Mononuclear cell (primary cell): ENCODE measurements around the gene CDH8. TPM values are rescaled to one million over a fixed set of nuclear protein-coding genes. Genes with fewer than 3 reads are reported as not detected.

Experiments used
- H3K27me3 ChIP-seq: 2 replicates; pipeline ENCODE4 v1.6.0; 2011; ENCODE audit warnings: low read length, control low read depth; ENCODE audit not compliant: insufficient read depth
- H3K4me1 ChIP-seq: 2 replicates; pipeline ENCODE4 v1.5.1; 2011; ENCODE audit warnings: mild to moderate bottlenecking, low read length, control low read depth; ENCODE audit not compliant: insufficient read depth
- H3K4me3 ChIP-seq: 2 replicates; pipeline ENCODE4 v1.5.1; 2011; ENCODE audit warnings: mild to moderate bottlenecking, low read length, moderate library complexity
- H3K9me3 ChIP-seq: 2 replicates; pipeline ENCODE4 v1.5.1; 2011; ENCODE audit warnings: low read depth, mild to moderate bottlenecking, control low read depth, low read length
- total RNA-seq: library from RNA; depleted of rRNA; stranded (reverse); fragments of >200 nt; gene quantifications from one replicate; pipeline ENCODE4 v1.2.3, GENCODE V29; 2012

Gene CDH8
- total RNA-seq, 1 donor: not detected

GRCh38 chr16:61998460-61998859 is 37.8 kb downstream of the CDH8 start:
- no peaks in the 10 kb centered on the region for H3K9me3 ChIP-seq
- H3K4me1 ChIP-seq: no peaks in the 10 kb centered on the region
- no peaks in the 10 kb centered on the region for H3K27me3 ChIP-seq
- H3K4me3 ChIP-seq: no peak overlapping the region

GRCh38 chr16:61993108-61993507 is 43.1 kb downstream of the CDH8 start:
- Histone ChIP-seq H3K9me3 (no peaks in the 10 kb centered on the region), H3K4me3 (no peak overlapping the region), H3K27me3 (no peaks in the 10 kb centered on the region), H3K4me1 (no peaks in the 10 kb centered on the region)

- no peak overlapping the region for H3K4me3 ChIP-seq
Observed at GRCh38 chr16:61987474-61988012, 48.7 kb downstream of the CDH8 start.

GRCh38 chr16:61969077-61969382 is 67.2 kb downstream of the CDH8 start:
- Histone ChIP-seq H3K27me3 (no peaks in the 10 kb centered on the region), H3K9me3 (no peaks in the 10 kb centered on the region), H3K4me3 (no peak overlapping the region), H3K4me1 (no peaks in the 10 kb centered on the region)

More at GRCh38 chr16:61987474-61988012, 48.7 kb downstream of the CDH8 start:
- H3K9me3 ChIP-seq: no peaks in the 10 kb centered on the region
- no peaks in the 10 kb centered on the region for H3K4me1 ChIP-seq
- no peaks in the 10 kb centered on the region for H3K27me3 ChIP-seq

- Histone ChIP-seq H3K9me3 (no peaks in the 10 kb centered on the region), H3K27me3 (no peaks in the 10 kb centered on the region), H3K4me3 (no peak overlapping the region), H3K4me1 (no peaks in the 10 kb centered on the region)
Observed at GRCh38 chr16:61968242-61969076, 67.8 kb downstream of the CDH8 start.

GRCh38 chr16:61957075-61957855 is 79.0 kb downstream of the CDH8 start:
- Histone ChIP-seq H3K4me3 (no peak overlapping the region), H3K4me1 (no peaks in the 10 kb centered on the region), H3K9me3 (no peaks in the 10 kb centered on the region), H3K27me3 (no peaks in the 10 kb centered on the region)

- no peak overlapping the region for H3K4me3 ChIP-seq
- no peaks in the 10 kb centered on the region for H3K4me1 ChIP-seq
- H3K27me3 ChIP-seq: no peaks in the 10 kb centered on the region
- no peaks in the 10 kb centered on the region for H3K9me3 ChIP-seq
Observed at GRCh38 chr16:61952841-61953240, 83.4 kb downstream of the CDH8 start.

GRCh38 chr16:61948414-61948813 is 87.8 kb downstream of the CDH8 start:
- no peaks in the 10 kb centered on the region for H3K9me3 ChIP-seq
- H3K4me3 ChIP-seq: no peak overlapping the region
- H3K27me3 ChIP-seq: no peaks in the 10 kb centered on the region
- H3K4me1 ChIP-seq: no peaks in the 10 kb centered on the region

- no peaks in the 10 kb centered on the region for H3K27me3 ChIP-seq
- H3K4me1 ChIP-seq: no peaks in the 10 kb centered on the region
- no peaks in the 10 kb centered on the region for H3K9me3 ChIP-seq
- no peak overlapping the region for H3K4me3 ChIP-seq
Observed at GRCh38 chr16:61946019-61946418, 90.2 kb downstream of the CDH8 start.

GRCh38 chr16:61945511-61945910 is 90.7 kb downstream of the CDH8 start:
- Histone ChIP-seq H3K9me3 (no peaks in the 10 kb centered on the region), H3K27me3 (no peaks in the 10 kb centered on the region), H3K4me3 (no peak overlapping the region), H3K4me1 (no peaks in the 10 kb centered on the region)

- H3K9me3 ChIP-seq: no peaks in the 10 kb centered on the region
- no peaks in the 10 kb centered on the region for H3K27me3 ChIP-seq
- H3K4me1 ChIP-seq: no peaks in the 10 kb centered on the region
- H3K4me3 ChIP-seq: no peak overlapping the region
Observed at GRCh38 chr16:61944004-61944403, 92.2 kb downstream of the CDH8 start.

- no peaks in the 10 kb centered on the region for H3K4me1 ChIP-seq
- no peaks in the 10 kb centered on the region for H3K9me3 ChIP-seq
- H3K27me3 ChIP-seq: no peaks in the 10 kb centered on the region
- no peak overlapping the region for H3K4me3 ChIP-seq
Observed at GRCh38 chr16:61940611-61941010, 95.6 kb downstream of the CDH8 start.

- Histone ChIP-seq H3K27me3 (no peaks in the 10 kb centered on the region), H3K4me3 (no peak overlapping the region), H3K4me1 (no peaks in the 10 kb centered on the region), H3K9me3 (no peaks in the 10 kb centered on the region)
Observed at GRCh38 chr16:61937646-61938045, 98.6 kb downstream of the CDH8 start.

- H3K4me3 ChIP-seq: no peak overlapping the region
- no peaks in the 10 kb centered on the region for H3K9me3 ChIP-seq
- H3K27me3 ChIP-seq: no peaks in the 10 kb centered on the region
- no peaks in the 10 kb centered on the region for H3K4me1 ChIP-seq
Observed at GRCh38 chr16:61936522-61936921, 99.7 kb downstream of the CDH8 start.

GRCh38 chr16:61934601-61935000 is 101.6 kb downstream of the CDH8 start:
- Histone ChIP-seq H3K27me3 (no peaks in the 10 kb centered on the region), H3K9me3 (no peaks in the 10 kb centered on the region), H3K4me1 (no peaks in the 10 kb centered on the region), H3K4me3 (no peak overlapping the region)
